ENCODE measurements around the gene RBFOX2.
A peak's percentile ranks its signal among the peaks of the same experiment; 100 is the strongest.

Gene RBFOX2

DNA sequence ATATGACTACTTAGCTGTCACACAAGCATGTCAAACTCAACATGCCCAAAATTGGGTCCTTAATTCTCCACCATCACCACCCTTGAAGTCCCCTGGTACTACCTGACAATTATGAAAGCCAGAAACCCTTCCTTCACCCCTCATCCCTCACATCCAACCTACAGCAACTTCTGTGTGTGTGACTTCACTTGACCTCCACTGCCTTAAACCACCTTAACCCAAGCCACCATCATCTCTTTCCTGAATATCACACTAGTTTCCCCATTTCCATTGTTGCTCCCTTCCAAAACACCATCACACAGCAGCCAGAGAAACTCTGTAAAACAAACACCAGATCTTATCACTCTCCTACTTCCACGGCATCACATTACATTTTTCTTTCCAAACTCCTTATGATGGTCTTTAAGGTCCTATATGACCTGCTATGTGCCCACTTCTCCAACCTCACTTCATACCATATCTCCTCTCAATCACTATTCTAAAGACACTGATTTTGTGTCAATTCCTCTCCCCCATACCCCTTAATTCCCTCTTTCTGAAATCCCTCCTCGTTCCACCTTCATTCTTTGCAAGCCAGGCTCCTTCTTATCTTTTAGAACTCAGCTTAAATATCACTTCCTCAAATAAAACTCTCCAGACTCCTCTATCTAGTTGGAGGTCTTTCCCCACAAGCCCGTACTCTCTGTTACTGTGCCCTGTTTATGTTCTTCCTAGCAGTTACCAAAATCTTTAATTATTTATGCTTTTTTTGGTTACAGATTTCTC lies 124.9 kb downstream of the RBFOX2 start:
- Histone ChIP-seq H3K36me3 (ENCODE audit: insufficient read depth, low read length) (no peaks in the 10 kb centered on the region), H3K9me2 (ENCODE audit: low read depth, low read length) (no peaks in the 10 kb centered on the region), H3K27ac (ENCODE audit: low read depth, low read length, poor library complexity, severe bottlenecking) (peak overlapping the region; percentile 84), H3K9me3 (ENCODE audit: low read length) (no peaks in the 10 kb centered on the region), H3K9ac (ENCODE audit: low read length) (peak overlapping the region; percentile 12; the same call in 1 of the 2 replicates), H3K79me2 (ENCODE audit: insufficient read depth, low read length) (no peaks in the 10 kb centered on the region), H2AFZ (ENCODE audit: low read length) (no peak overlapping the region), H3K27me3 (ENCODE audit: insufficient read depth, low read length) (no peaks in the 10 kb centered on the region), H3K4me1 (ENCODE audit: insufficient read depth, low read length, severe bottlenecking) (peaks cover 78% of the 10 kb centered on the region), H3F3A (ENCODE audit: insufficient read depth, low read length) (peaks cover 12% of the 10 kb centered on the region; the same call in 1 of the 2 replicates), H3K4me3 (ENCODE audit: low read depth, low read length, poor library complexity, severe bottlenecking) (no peak overlapping the region), H4K20me1 (ENCODE audit: insufficient read depth, low read length) (no peaks in the 10 kb centered on the region), H3K4me2 (ENCODE audit: low read length) (peak overlapping the region; percentile 40)
- TF ChIP-seq, protein P1, sequence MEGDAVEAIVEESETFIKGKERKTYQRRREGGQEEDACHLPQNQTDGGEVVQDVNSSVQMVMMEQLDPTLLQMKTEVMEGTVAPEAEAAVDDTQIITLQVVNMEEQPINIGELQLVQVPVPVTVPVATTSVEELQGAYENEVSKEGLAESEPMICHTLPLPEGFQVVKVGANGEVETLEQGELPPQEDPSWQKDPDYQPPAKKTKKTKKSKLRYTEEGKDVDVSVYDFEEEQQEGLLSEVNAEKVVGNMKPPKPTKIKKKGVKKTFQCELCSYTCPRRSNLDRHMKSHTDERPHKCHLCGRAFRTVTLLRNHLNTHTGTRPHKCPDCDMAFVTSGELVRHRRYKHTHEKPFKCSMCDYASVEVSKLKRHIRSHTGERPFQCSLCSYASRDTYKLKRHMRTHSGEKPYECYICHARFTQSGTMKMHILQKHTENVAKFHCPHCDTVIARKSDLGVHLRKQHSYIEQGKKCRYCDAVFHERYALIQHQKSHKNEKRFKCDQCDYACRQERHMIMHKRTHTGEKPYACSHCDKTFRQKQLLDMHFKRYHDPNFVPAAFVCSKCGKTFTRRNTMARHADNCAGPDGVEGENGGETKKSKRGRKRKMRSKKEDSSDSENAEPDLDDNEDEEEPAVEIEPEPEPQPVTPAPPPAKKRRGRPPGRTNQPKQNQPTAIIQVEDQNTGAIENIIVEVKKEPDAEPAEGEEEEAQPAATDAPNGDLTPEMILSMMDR (IDR thresholded peaks at IDR 0.05; ENCODE audit: low read length), result no peak
- no peak for TF ChIP-seq EZH2 (IDR thresholded peaks at IDR 0.05; ENCODE audit: borderline replicate concordance, low read length)

DNA sequence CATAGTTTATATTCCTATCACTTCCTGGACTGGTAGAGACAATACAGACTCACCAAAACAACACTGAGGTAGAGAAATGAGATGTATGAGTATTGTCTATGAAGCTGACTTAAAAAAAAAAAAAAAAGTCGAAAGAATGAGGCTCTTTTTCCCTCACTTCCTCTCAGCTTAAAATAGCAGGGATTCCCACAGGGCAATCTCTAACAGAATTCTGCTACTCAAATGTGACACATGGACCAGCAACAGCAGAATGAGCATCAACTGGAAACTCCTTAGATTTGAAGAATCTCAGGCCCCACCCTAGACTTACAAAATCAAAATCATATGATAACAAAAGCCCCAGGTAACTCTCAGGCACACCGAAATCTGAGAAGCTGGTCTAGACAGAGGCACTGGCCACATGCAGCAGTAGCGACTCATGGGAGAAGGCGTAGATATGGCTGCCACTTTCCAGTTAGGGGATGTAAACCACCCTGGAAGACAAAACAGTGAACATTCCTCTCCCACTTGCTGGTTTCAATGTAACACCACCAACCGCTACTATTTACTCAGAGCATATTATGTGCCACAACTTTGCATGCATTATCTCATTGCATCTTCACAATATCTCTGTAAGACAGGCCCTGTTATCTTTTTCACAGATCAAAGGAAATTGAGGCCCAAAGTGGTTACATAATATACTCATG lies 128.0 kb downstream of the RBFOX2 start:
- H3K9me3 ChIP-seq (ENCODE audit: low read length), result no peaks in the 10 kb centered on the region
- no peaks in the 10 kb centered on the region for H3K27me3 ChIP-seq (ENCODE audit: insufficient read depth, low read length)
- H3K9ac ChIP-seq (ENCODE audit: low read length), result peak overlapping the region; percentile 13
- peaks cover 87% of the 10 kb centered on the region for H3K4me1 ChIP-seq (ENCODE audit: insufficient read depth, low read length, severe bottlenecking)
- no peaks in the 10 kb centered on the region for H3K36me3 ChIP-seq (ENCODE audit: insufficient read depth, low read length)
- H3K27ac ChIP-seq (ENCODE audit: low read depth, low read length, poor library complexity, severe bottlenecking), result peak overlapping the region; percentile 84
- peak overlapping the region; percentile 26 for H3K4me2 ChIP-seq (ENCODE audit: low read length)
- H2AFZ ChIP-seq (ENCODE audit: low read length), result no peak overlapping the region
- H3K4me3 ChIP-seq (ENCODE audit: low read depth, low read length, poor library complexity, severe bottlenecking), result no peak overlapping the region
- H3K9me2 ChIP-seq (ENCODE audit: low read depth, low read length), result no peaks in the 10 kb centered on the region
- H3K79me2 ChIP-seq (ENCODE audit: insufficient read depth, low read length), result no peaks in the 10 kb centered on the region
- peaks cover 8% of the 10 kb centered on the region; the same call in 1 of the 2 replicates for H3F3A ChIP-seq (ENCODE audit: insufficient read depth, low read length)
- no peak for TF ChIP-seq EZH2 (IDR thresholded peaks at IDR 0.05; ENCODE audit: borderline replicate concordance, low read length)
- TF ChIP-seq, protein P1 (IDR thresholded peaks at IDR 0.05; ENCODE audit: low read length), result no peak
- no peaks in the 10 kb centered on the region for H4K20me1 ChIP-seq (ENCODE audit: insufficient read depth, low read length)

DNA sequence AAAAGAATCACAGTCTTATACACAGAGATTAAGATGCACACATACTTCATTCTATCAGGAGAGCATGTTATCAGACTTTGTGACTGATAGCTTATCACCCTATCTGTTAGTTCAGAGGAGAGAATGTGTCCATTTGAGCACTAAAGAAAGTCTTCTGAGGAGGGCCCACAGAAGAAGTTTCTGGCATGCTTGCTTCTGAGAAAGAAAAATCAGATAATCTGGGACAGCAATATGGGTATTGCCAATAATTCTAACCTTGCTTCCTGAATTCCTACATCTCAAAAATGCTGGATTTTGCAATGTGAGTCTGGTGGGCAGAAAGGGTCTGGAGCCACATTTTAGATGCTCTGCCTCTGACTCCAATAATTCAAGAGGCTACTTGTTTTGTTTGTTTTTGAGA lies 128.9 kb downstream of the RBFOX2 start:
- Histone ChIP-seq H3K4me3 (ENCODE audit: low read depth, low read length, poor library complexity, severe bottlenecking) (no peak overlapping the region), H3K9me2 (ENCODE audit: low read depth, low read length) (no peaks in the 10 kb centered on the region), H3K27me3 (ENCODE audit: insufficient read depth, low read length) (no peaks in the 10 kb centered on the region), H3K4me1 (ENCODE audit: insufficient read depth, low read length, severe bottlenecking) (peaks cover 87% of the 10 kb centered on the region), H2AFZ (ENCODE audit: low read length) (no peak overlapping the region), H3K4me2 (ENCODE audit: low read length) (no peak overlapping the region), H4K20me1 (ENCODE audit: insufficient read depth, low read length) (no peaks in the 10 kb centered on the region), H3F3A (ENCODE audit: insufficient read depth, low read length) (peaks cover 2% of the 10 kb centered on the region; the same call in 1 of the 2 replicates), H3K9me3 (ENCODE audit: low read length) (no peaks in the 10 kb centered on the region), H3K36me3 (ENCODE audit: insufficient read depth, low read length) (no peaks in the 10 kb centered on the region), H3K27ac (ENCODE audit: low read depth, low read length, poor library complexity, severe bottlenecking) (peak overlapping the region; percentile 84), H3K9ac (ENCODE audit: low read length) (peak overlapping the region; percentile 17; the same call in 1 of the 2 replicates), H3K79me2 (ENCODE audit: insufficient read depth, low read length) (no peaks in the 10 kb centered on the region)
- TF ChIP-seq, protein P1 (IDR thresholded peaks at IDR 0.05; ENCODE audit: low read length), result no peak
- TF ChIP-seq EZH2 (IDR thresholded peaks at IDR 0.05; ENCODE audit: borderline replicate concordance, low read length), result no peak

Data from OCI-LY1 (cell line).